Measurements from ENCODE around the gene ITGB2. TPM values are rescaled to one million over a fixed set of nuclear protein-coding genes. Genes with fewer than 3 reads are reported as not detected.

Gene ITGB2
- total RNA-seq, 1 donor from 2014 or later: 0.74 TPM

DNA sequence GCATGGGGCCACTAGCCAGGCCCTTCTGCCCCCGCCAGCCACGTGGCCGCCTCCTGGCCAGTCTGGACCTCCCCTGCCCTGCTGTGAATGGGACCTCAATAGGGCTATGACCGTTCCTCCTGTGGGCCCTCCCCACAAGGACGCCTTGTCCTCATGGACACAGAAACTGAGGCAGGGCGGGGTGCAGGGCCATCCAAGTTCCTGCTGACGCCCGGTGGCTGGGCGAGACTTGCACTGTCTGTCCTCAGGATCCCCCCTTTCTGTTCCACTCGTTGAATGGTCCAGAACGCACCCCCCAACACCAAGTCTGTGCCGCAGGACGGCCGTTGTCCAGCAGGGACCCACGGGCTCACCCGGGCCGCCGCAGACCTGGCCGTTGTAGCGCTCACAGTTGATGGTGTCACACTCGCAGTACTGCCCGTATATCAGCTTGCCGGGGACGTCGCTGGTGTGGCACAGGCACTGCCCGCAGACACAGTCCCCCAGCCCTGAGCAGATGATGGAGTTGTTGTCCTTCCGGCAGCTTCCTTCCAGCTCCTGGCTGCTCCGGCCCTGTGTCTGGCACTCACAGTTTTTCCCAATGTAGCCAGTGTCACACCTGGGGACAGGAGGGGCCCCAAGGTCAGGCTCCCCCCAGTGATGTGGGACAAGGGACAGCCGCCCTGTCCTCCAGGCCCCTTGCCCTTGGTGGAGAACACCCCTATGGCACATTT is 30.9 kb downstream of the ITGB2 start:
- no peak for TF ChIP-seq CTCF (IDR thresholded peaks at IDR 0.05; ENCODE audit: unreplicated experiment)

GRCh38 chr21:44888581-44889550 is 31.8 kb downstream of the ITGB2 start:
- DNase-seq (ENCODE audit: low spot score in 2 of 2, unreplicated experiment in 2 of 2): no peak
- no peak for TF ChIP-seq CTCF (IDR thresholded peaks at IDR 0.05; ENCODE audit: unreplicated experiment)

More for the DNA sequence above, 30.9 kb downstream of the ITGB2 start:
- Mint-ChIP-seq H3K36me3 (no peaks in the 10 kb centered on the region), H3K27me3 (ENCODE audit: low read depth) (peaks cover 11% of the 10 kb centered on the region), H3K4me3 (no peak overlapping the region), H3K4me1 (no peaks in the 10 kb centered on the region), H3K9me3 (no peaks in the 10 kb centered on the region), H3K27ac (no peak overlapping the region)
- no peak for DNase-seq (ENCODE audit: low spot score in 2 of 2, unreplicated experiment in 2 of 2)

DNA sequence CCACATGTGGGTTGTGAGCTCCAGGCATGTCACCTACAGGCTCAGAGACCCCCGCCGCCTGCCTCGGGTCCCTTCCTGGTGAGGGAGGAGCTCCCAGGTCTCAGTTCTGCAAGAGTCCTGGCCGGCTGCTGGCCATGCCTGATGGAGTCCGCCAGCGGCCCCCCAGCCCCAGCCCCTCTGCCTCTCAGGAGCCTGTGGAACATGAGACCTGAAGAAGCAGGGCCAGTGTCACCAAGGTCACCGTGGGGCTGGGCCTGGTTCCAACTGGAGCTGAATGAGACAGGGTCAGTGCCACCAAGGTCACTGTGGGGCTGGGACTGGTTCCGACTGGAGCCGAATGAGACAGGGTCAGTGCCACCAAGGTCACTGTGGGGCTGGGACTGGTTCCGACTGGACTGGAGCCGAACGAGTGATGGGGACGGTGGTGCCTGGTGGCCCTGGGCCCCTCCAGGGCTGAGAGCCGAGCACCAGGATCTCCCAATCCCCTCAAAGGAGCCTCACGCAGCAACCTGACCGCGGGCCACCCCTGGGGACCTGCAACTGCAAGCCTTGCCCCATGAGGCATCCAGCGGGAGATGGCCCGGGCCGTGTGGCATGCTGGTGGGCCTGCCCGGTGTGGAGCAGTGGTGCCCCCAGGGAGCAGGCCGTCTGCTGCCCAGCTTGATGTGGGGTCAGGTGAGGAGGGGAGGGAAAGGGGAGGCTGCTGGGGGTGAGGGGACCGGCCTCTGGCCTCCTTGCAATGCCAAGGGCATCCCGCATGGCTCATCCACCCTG is 32.7 kb downstream of the ITGB2 start:
- H3K27me3 Mint-ChIP-seq (ENCODE audit: low read depth): peaks cover 4% of the 10 kb centered on the region

More at GRCh38 chr21:44888581-44889550, 31.8 kb downstream of the ITGB2 start:
- Mint-ChIP-seq H3K36me3 (no peaks in the 10 kb centered on the region), H3K4me3 (no peak overlapping the region), H3K4me1 (no peaks in the 10 kb centered on the region), H3K9me3 (no peaks in the 10 kb centered on the region), H3K27me3 (ENCODE audit: low read depth) (peaks cover 10% of the 10 kb centered on the region), H3K27ac (no peak overlapping the region)

GRCh38 chr21:44887126-44887806 is 33.4 kb downstream of the ITGB2 start:
- H3K9me3 Mint-ChIP-seq: no peaks in the 10 kb centered on the region
- no peaks in the 10 kb centered on the region for H3K4me1 Mint-ChIP-seq
- no peak for DNase-seq (ENCODE audit: low spot score in 2 of 2, unreplicated experiment in 2 of 2)
- H3K4me3 Mint-ChIP-seq: no peak overlapping the region
- H3K27me3 Mint-ChIP-seq (ENCODE audit: low read depth): peaks cover 3% of the 10 kb centered on the region
- no peaks in the 10 kb centered on the region for H3K36me3 Mint-ChIP-seq
- H3K27ac Mint-ChIP-seq: no peak overlapping the region
- no peak for TF ChIP-seq CTCF (IDR thresholded peaks at IDR 0.05; ENCODE audit: unreplicated experiment)

More for the DNA sequence above, 32.7 kb downstream of the ITGB2 start:
- no peaks in the 10 kb centered on the region for H3K36me3 Mint-ChIP-seq
- no peaks in the 10 kb centered on the region for H3K9me3 Mint-ChIP-seq
- no peak for TF ChIP-seq CTCF (IDR thresholded peaks at IDR 0.05; ENCODE audit: unreplicated experiment)
- DNase-seq (ENCODE audit: low spot score in 2 of 2, unreplicated experiment in 2 of 2): no peak
- H3K27ac Mint-ChIP-seq: no peak overlapping the region
- no peaks in the 10 kb centered on the region for H3K4me1 Mint-ChIP-seq
- H3K4me3 Mint-ChIP-seq: no peak overlapping the region
